Measurements from ENCODE around the gene DNAH14.

DNA sequence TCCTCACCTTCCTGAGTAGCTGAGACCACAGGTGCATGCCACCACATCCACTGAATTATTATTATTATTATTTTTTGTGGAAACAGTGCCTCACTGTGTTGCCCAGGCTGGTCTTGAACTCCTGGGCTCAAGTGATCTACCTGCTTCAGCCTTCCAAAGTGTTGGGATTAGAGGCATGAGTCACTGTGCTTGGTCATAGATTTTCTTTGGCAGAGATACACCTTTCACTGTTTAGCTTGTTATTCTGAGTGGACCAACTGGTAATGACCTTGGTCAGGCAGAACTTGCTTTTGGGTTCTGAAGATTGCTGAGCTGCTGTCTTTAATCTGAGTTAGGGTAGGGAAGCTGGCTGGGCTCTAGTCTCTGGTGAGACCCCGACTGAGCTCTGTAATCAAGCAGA, 66.8 kb downstream of the DNAH14 start:
- TF ChIP-seq, protein P1, sequence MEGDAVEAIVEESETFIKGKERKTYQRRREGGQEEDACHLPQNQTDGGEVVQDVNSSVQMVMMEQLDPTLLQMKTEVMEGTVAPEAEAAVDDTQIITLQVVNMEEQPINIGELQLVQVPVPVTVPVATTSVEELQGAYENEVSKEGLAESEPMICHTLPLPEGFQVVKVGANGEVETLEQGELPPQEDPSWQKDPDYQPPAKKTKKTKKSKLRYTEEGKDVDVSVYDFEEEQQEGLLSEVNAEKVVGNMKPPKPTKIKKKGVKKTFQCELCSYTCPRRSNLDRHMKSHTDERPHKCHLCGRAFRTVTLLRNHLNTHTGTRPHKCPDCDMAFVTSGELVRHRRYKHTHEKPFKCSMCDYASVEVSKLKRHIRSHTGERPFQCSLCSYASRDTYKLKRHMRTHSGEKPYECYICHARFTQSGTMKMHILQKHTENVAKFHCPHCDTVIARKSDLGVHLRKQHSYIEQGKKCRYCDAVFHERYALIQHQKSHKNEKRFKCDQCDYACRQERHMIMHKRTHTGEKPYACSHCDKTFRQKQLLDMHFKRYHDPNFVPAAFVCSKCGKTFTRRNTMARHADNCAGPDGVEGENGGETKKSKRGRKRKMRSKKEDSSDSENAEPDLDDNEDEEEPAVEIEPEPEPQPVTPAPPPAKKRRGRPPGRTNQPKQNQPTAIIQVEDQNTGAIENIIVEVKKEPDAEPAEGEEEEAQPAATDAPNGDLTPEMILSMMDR (IDR thresholded peaks at IDR 0.05; ENCODE audit: poor library complexity), result no peak
- no peak for TF ChIP-seq EZH2 (IDR thresholded peaks at IDR 0.05; ENCODE audit: borderline replicate concordance)
